K562 (cell line): ENCODE results near the gene MAP1A. TPM values are rescaled to one million over a fixed set of nuclear protein-coding genes. Genes with fewer than 3 reads are reported as not detected.

ENCODE experiments used
- ATAC-seq: fragments of 200-7000 bp; cut with Tn5 transposase; 3 replicates; pipeline ENCODE4 v1.9.1; 2020; ENCODE audit warnings: moderate library complexity
- BruUV-seq: library from RNA; stranded (reverse); fragments of 400-500 nt; replicated peaks from 2 replicates; lab custom pipeline; 2021; lab: Mats Ljungman, UMichigan
- CTCF ChIA-PET: fragments of 300-600 bp; formaldehyde crosslinking; extraction: SDS; loops from one replicate; lab custom pipeline; 2021; ENCODE audit warnings: low intra/inter-chr PET ratio; lab: Yijun Ruan, JAX
- POLR2A ChIA-PET: fragments of 300-600, 350-650 bp; sonication (Branson Sonifier 250); formaldehyde crosslinking; extraction: SDS; loops from one replicate; lab custom pipeline; 2021; ENCODE audit warnings: antibody characterized with exemption, inconsistent platforms; lab: Yijun Ruan, JAX
- DNase-seq, 4 experiments: peaks; one replicate each; pipeline versions ENCODE4 v3.0.0 to v3.0.0-alpha.2; 2011 to 2018; ENCODE audit warnings: low spot score in 3 of 4, mixed read lengths in 3 of 4; ENCODE audit errors: extremely low read depth in 1 of 4
- FAIRE-seq: peaks from 2 replicates; lab custom pipeline; 2011; peaks lifted over from hg19 to GRCh38; lab: Jason Lieb, UNC
- H2AFZ ChIP-seq: 2 replicates; pipeline ENCODE4 v1.6.0; 2011; ENCODE audit warnings: low read depth, low read length, control low read depth, inconsistent platforms
- H3K27ac ChIP-seq: fragments of 200-600 bp; 3 replicates; pipeline ENCODE4 v1.8.0; 2011; ENCODE audit warnings: low read depth, mild to moderate bottlenecking, control low read depth, inconsistent platforms, low read length, moderate library complexity, mixed read lengths; ENCODE audit errors: extremely low read depth
- H3K27me3 ChIP-seq, 2 experiments: fragments of 300-600 bp in 1 of 2; 2 replicates in 1 of 2; 3 replicates in 1 of 2; pipeline versions ENCODE4 v1.6.0 to v1.8.0; 2011; ENCODE audit warnings: inconsistent platforms in 2 of 2, low read length in 2 of 2, mild to moderate bottlenecking in 1 of 2, mixed read lengths in 1 of 2, moderate library complexity in 1 of 2; ENCODE audit not compliant: control insufficient read depth in 2 of 2, insufficient read depth in 2 of 2
- H3K36me3 ChIP-seq: fragments of 300-600 bp; 3 replicates; pipeline ENCODE4 v1.8.0; 2011; ENCODE audit warnings: mild to moderate bottlenecking, low read length, inconsistent platforms; ENCODE audit not compliant: control insufficient read depth, insufficient read depth
- H3K4me1 ChIP-seq, 2 experiments: fragments of 200-600 bp in 1 of 2; replicated peaks in 1 of 2; 2 replicates in 1 of 2; 3 replicates in 1 of 2; pipeline versions ENCODE4 v1.5.1 to v1.8.0; 2011; ENCODE audit warnings: inconsistent platforms in 2 of 2, low read length in 2 of 2, mild to moderate bottlenecking in 1 of 2, mixed read lengths in 1 of 2, moderate library complexity in 1 of 2; ENCODE audit not compliant: control insufficient read depth in 2 of 2, insufficient read depth in 2 of 2
- H3K4me2 ChIP-seq: 2 replicates; pipeline ENCODE4 v1.6.1; 2011; ENCODE audit warnings: low read length, control low read depth, inconsistent platforms, mixed read lengths; ENCODE audit not compliant: insufficient read depth
- H3K4me3 ChIP-seq: fragments of 200-600 bp; sonication (generic), shearing (Covaris generic); 2 replicates; pipeline ENCODE4 v1.5.1; 2016; ENCODE audit warnings: control low read depth, inconsistent platforms
- H3K79me2 ChIP-seq: fragments of 200-600 bp; 3 replicates; pipeline ENCODE4 v1.8.0; 2011; ENCODE audit warnings: low read length, inconsistent platforms; ENCODE audit not compliant: control insufficient read depth, insufficient read depth
- H3K9ac ChIP-seq, 2 experiments: 2 replicates each; pipeline versions ENCODE4 v1.6.0 to v1.6.1; 2011; ENCODE audit warnings: low read depth in 2 of 2, low read length in 2 of 2, control low read depth in 1 of 2, inconsistent platforms in 1 of 2, mild to moderate bottlenecking in 1 of 2, mixed read lengths in 1 of 2; ENCODE audit not compliant: insufficient read depth in 1 of 2
- H3K9me1 ChIP-seq: one replicate; pipeline ENCODE4 v1.6.0; 2011; ENCODE audit warnings: inconsistent platforms, mild to moderate bottlenecking, low read length, moderate library complexity; ENCODE audit not compliant: control insufficient read depth, insufficient read depth
- H3K9me3 ChIP-seq: replicated peaks from 2 replicates; pipeline ENCODE4 v1.5.1; 2011; ENCODE audit warnings: low read depth, low read length, inconsistent platforms; ENCODE audit not compliant: control insufficient read depth, insufficient read depth
- H4K20me1 ChIP-seq: replicated peaks from 2 replicates; pipeline ENCODE4 v1.6.1; 2011; ENCODE audit warnings: low read length, inconsistent platforms, mixed read lengths; ENCODE audit not compliant: control insufficient read depth, insufficient read depth
- DPF2 ChIP-seq: fragments of 450-650 bp; IDR thresholded peaks from 2 replicates; pipeline ENCODE4 v1.6.1; 2016
- GTF3C2 ChIP-seq: IDR thresholded peaks from 3 replicates; pipeline ENCODE4 v1.6.1; 2011; ENCODE audit warnings: borderline replicate concordance, mild to moderate bottlenecking, moderate library complexity; ENCODE audit not compliant: insufficient read length; ENCODE audit errors: extremely low read depth
- HMGN3 ChIP-seq: IDR thresholded peaks from 2 replicates; pipeline ENCODE4 v1.6.1; 2011; ENCODE audit warnings: borderline replicate concordance, low read depth, mild to moderate bottlenecking, mixed read lengths, low read length; ENCODE audit not compliant: insufficient read length; ENCODE audit errors: extremely low read depth
- MECOM ChIP-seq: fragments of 250-450 bp; sonication (Bioruptor Pico); IDR thresholded peaks from 2 replicates; pipeline ENCODE4 v1.8.0; 2022; ENCODE audit warnings: inconsistent platforms
- MEF2D ChIP-seq: conservative IDR thresholded peaks from 2 replicates; pipeline ENCODE4 v1.6.1; 2016; ENCODE audit warnings: low read depth, missing genetic modification characterization, missing compliant biosample characterization
- SETDB1 ChIP-seq: IDR thresholded peaks from one replicate; pipeline ENCODE4 v1.6.1; 2012; ENCODE audit warnings: low read length, control low read depth, inconsistent platforms
- SMARCE1 ChIP-seq: fragments of 450-650 bp; IDR thresholded peaks from 2 replicates; pipeline ENCODE4 v1.7.1; 2016; ENCODE audit warnings: mild to moderate bottlenecking
- THAP7 ChIP-seq: fragments of 250-450 bp; sonication (Bioruptor Pico); IDR thresholded peaks from 2 replicates; pipeline ENCODE4 v1.5.0; 2021
- XRCC5 ChIP-seq: fragments of 200-400 bp; formaldehyde crosslinking; IDR thresholded peaks from 2 replicates; pipeline ENCODE4 v1.6.1; 2017; ENCODE audit warnings: low read depth, mild to moderate bottlenecking, low read length
- ZC3H11A ChIP-seq: IDR thresholded peaks from 2 replicates; pipeline ENCODE4 v1.6.1; 2012; ENCODE audit warnings: low read depth, low read length, improper control_type of control experiment
- WGBS: fragments of 100-300 bp; shearing (Covaris generic); methylation state at CpG from one replicate; pipeline ENCODE4 v1.1.6; 2016; ENCODE audit warnings: low coverage, mixed read lengths; ENCODE audit not compliant: insufficient coverage; ENCODE audit errors: missing lambda C conversion rate; 5-methylcytosine and 5-hydroxymethylcytosine counted together
- in situ Hi-C: fragments of 300-500 bp; cut with MboI; formaldehyde crosslinking; loops from 4 replicates; pipeline ENCODE4 v1.15.0; 2018; ENCODE audit warnings: inconsistent platforms, mixed read lengths
- intact Hi-C: fragments of 100-400 bp; cut with micrococcal nuclease; formaldehyde crosslinking; loops from 2 replicates; pipeline ENCODE4 v1.14.2; 2022
- polyA plus RNA-seq, 8 experiments: library from polyadenylated mRNA; depleted of rRNA in 4 of 8; stranded (reverse) in 5 of 8; unstranded in 3 of 8; fragments of >200 nt; fragmentation: Nextera tagmentation in 2 of 8; fragmentation: Illumina TruSeq in 1 of 8; extraction: Ambion mirVana in 2 of 8; extraction: Trizol in 1 of 8; gene quantifications; 2 replicates each; pipeline versions ENCODE4 v1.2.1 to v1.2.3, GENCODE V29; 2011 to 2014; ENCODE audit warnings: inconsistent platforms in 1 of 8, missing spikeins in 1 of 8
- total RNA-seq, 7 experiments: library from RNA; depleted of rRNA in 6 of 7; stranded (reverse); fragments of >200 nt in 6 of 7; fragmentation: Illumina TruSeq in 2 of 7; extraction: Trizol in 2 of 7; gene quantifications; 2 replicates each; pipeline versions ENCODE4 v1.2.1 to v1.2.3, GENCODE V29; 2011 to 2021; ENCODE audit warnings: low replicate concordance in 1 of 7
- TF ChIP-seq, protein P1 (sequence below), 2 experiments: fragments of 450-650 bp in 1 of 2; sonication (generic) in 1 of 2; formaldehyde crosslinking in 1 of 2; IDR thresholded peaks in 1 of 2; conservative IDR thresholded peaks in 1 of 2; 2 replicates each; pipeline versions ENCODE4 v1.6.1 to v1.8.1; 2016 to 2023; ENCODE audit warnings: mild to moderate bottlenecking in 2 of 2, moderate library complexity in 2 of 2, inconsistent platforms in 1 of 2, missing genetic modification reagents in 1 of 2
- TF ChIP-seq, protein P2 (sequence below): fragments of 450-650 bp; IDR thresholded peaks from 2 replicates; pipeline ENCODE4 v1.6.1; 2017; ENCODE audit warnings: antibody characterized with exemption, mild to moderate bottlenecking

Gene MAP1A
- total and polyA plus RNA-seq, 9 of the 15 experiments (the other 6 are each of a cell fraction or from before 2014, with no cell fraction given) = 2.0 to 20.3 (median 7.3) TPM

DNA sequence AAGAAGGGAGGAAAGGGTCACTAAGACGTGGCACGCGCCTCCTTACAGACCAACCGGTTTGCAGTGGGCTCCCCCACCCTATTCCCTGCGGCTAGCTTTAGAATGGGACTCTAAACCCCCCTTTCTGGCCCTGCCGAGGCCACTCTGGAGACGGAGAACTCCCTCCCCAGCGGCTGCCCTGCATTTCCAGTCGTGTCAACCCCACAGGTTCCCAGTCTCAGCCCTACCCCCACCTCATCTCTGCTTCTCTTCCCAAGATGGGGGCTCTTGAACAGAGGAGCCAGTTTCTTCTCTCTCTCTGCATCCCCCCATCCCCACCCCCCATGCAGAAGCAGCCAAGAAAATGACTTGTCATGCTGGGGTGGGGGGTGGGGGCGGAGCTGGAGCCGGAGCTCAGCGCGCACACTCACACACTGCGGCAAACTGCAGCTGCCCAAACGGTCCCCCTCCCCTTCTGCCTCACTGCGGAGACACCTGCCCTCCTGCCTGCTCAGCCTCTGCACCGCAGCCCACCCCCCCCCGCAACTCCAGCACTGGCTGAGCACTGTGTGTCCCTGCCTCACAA, 871 bp downstream of the MAP1A start:
- intact Hi-C loops = no loop called here
- peak overlapping the region; percentile 56 for H3K4me3 ChIP-seq
- H3K4me1 ChIP-seq = peaks cover 42 to 48% of the 10 kb centered on the region in 2 experiments
- WGBS = 0% methylated on average over 15 of the region's 18 CpGs
- no peaks in the 10 kb centered on the region for H3K9me3 ChIP-seq
- peaks cover 31% of the 10 kb centered on the region; the same call in 2 of the 3 replicates for H3K36me3 ChIP-seq
- H2AFZ ChIP-seq = peak overlapping the region; percentile 89
- H3K27ac ChIP-seq = peak overlapping the region; percentile 80
- peak overlapping the region; percentile 98 for H3K4me2 ChIP-seq
- peak; percentile 80 to 90 (median 84) for DNase-seq
- POLR2A ChIA-PET = interaction anchor here (0.5 to 9.1 kb wide), 4 partner anchors 8 to 751 kb away, joined by 3 to 63 read pairs (median 5); no protein-coding TSS in a partner anchor
- H3K9me1 ChIP-seq = no peaks in the 10 kb centered on the region
- peak; percentile 87 for ATAC-seq
- BruUV-seq = no TSS peak
- peak overlapping the region; percentile 63 to 79 for H3K9ac ChIP-seq
- CTCF ChIA-PET = no interaction called here
- peaks cover 24% of the 10 kb centered on the region; the same call in 2 of the 3 replicates for H3K79me2 ChIP-seq
- no peaks in the 10 kb centered on the region for H4K20me1 ChIP-seq
- in situ Hi-C loops = no loop called here
- no peaks in the 10 kb centered on the region for H3K27me3 ChIP-seq
- FAIRE-seq = peak; percentile 90
- TF ChIP-seq, protein P1, sequence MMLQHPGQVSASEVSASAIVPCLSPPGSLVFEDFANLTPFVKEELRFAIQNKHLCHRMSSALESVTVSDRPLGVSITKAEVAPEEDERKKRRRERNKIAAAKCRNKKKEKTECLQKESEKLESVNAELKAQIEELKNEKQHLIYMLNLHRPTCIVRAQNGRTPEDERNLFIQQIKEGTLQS (IDR thresholded peaks at IDR 0.05) = peak; percentile 18; the same call in 1 of the 2 replicates
- TF ChIP-seq, protein P1 (CRISPR knock-in tag; conservative IDR thresholded peaks at IDR 0.05) = no peak
- TF ChIP-seq DPF2 (peak; percentile 66), ZC3H11A (no peak), SETDB1 (no peak), MEF2D (tag) (no peak), MECOM (no peak), GTF3C2 (no peak), THAP7 (CRISPR knock-in tag) (no peak), SMARCE1 (peak; percentile 22; the same call in 1 of the 2 replicates), XRCC5 (no peak), HMGN3 (no peak)
- TF ChIP-seq, protein P2, sequence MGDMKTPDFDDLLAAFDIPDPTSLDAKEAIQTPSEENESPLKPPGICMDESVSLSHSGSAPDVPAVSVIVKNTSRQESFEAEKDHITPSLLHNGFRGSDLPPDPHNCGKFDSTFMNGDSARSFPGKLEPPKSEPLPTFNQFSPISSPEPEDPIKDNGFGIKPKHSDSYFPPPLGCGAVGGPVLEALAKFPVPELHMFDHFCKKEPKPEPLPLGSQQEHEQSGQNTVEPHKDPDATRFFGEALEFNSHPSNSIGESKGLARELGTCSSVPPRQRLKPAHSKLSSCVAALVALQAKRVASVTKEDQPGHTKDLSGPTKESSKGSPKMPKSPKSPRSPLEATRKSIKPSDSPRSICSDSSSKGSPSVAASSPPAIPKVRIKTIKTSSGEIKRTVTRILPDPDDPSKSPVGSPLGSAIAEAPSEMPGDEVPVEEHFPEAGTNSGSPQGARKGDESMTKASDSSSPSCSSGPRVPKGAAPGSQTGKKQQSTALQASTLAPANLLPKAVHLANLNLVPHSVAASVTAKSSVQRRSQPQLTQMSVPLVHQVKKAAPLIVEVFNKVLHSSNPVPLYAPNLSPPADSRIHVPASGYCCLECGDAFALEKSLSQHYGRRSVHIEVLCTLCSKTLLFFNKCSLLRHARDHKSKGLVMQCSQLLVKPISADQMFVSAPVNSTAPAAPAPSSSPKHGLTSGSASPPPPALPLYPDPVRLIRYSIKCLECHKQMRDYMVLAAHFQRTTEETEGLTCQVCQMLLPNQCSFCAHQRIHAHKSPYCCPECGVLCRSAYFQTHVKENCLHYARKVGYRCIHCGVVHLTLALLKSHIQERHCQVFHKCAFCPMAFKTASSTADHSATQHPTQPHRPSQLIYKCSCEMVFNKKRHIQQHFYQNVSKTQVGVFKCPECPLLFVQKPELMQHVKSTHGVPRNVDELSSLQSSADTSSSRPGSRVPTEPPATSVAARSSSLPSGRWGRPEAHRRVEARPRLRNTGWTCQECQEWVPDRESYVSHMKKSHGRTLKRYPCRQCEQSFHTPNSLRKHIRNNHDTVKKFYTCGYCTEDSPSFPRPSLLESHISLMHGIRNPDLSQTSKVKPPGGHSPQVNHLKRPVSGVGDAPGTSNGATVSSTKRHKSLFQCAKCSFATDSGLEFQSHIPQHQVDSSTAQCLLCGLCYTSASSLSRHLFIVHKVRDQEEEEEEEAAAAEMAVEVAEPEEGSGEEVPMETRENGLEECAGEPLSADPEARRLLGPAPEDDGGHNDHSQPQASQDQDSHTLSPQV = no peak
